ENCODE measurements around the gene TUBB.

TUBB gene

GRCh38 chr6:30774701-30775100, 54.5 kb downstream of the TUBB start:
- Mint-ChIP-seq H3K27me3 (ENCODE audit: low read depth) (no peaks in the 10 kb centered on the region), H3K36me3 (ENCODE audit: low read depth) (no peaks in the 10 kb centered on the region), H3K4me1 (peaks cover 35% of the 10 kb centered on the region), H3K4me3 (no peak overlapping the region), H3K9me3 (no peaks in the 10 kb centered on the region), H3K27ac (peak overlapping the region in 2 of 3 experiments; percentile 42 to 59)
- TF ChIP-seq, protein P1, sequence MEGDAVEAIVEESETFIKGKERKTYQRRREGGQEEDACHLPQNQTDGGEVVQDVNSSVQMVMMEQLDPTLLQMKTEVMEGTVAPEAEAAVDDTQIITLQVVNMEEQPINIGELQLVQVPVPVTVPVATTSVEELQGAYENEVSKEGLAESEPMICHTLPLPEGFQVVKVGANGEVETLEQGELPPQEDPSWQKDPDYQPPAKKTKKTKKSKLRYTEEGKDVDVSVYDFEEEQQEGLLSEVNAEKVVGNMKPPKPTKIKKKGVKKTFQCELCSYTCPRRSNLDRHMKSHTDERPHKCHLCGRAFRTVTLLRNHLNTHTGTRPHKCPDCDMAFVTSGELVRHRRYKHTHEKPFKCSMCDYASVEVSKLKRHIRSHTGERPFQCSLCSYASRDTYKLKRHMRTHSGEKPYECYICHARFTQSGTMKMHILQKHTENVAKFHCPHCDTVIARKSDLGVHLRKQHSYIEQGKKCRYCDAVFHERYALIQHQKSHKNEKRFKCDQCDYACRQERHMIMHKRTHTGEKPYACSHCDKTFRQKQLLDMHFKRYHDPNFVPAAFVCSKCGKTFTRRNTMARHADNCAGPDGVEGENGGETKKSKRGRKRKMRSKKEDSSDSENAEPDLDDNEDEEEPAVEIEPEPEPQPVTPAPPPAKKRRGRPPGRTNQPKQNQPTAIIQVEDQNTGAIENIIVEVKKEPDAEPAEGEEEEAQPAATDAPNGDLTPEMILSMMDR (IDR thresholded peaks at IDR 0.05; ENCODE audit: unreplicated experiment in 3 of 3) = no peak
